ENCODE data around the gene ANO3.

GRCh38 chr11:26613759-26614158 lies 281.8 kb downstream of the ANO3 start:
- TF ChIP-seq SUZ12 (IDR thresholded peaks at IDR 0.05; ENCODE audit: extremely low read depth, insufficient read depth, insufficient read length) (no peak), ZNF274 (IDR thresholded peaks at IDR 0.05; ENCODE audit: low read depth, low read length) (no peak)

Data from NT2/D1 (cell line).